GM23338 (cell line): ENCODE results near the gene USP43. TPM values are rescaled to one million over a fixed set of nuclear protein-coding genes. Genes with fewer than 3 reads are reported as not detected.

Experiments
- ATAC-seq: fragments of 200-7000 bp; cut with Tn5 transposase; 3 replicates; pipeline ENCODE4 v1.9.1; 2020
- DNase-seq: peaks from one replicate; pipeline ENCODE4 v3.0.0-alpha.2; 2015; ENCODE audit warnings: low spot score
- H2AFZ ChIP-seq: fragments of 200-600 bp; sonication (generic); 2 replicates; pipeline ENCODE4 v1.8.0; 2016; ENCODE audit warnings: antibody characterized with exemption, mild to moderate bottlenecking, moderate library complexity
- H3F3A ChIP-seq: fragments of 200-600 bp; sonication (generic); replicated peaks from 2 replicates; pipeline ENCODE4 v1.8.0; 2017; ENCODE audit warnings: antibody characterized with exemption, mixed run types, low read depth
- H3K27ac ChIP-seq: fragments of 200-600 bp; sonication (generic); 2 replicates; pipeline ENCODE4 v1.6.1; 2016; ENCODE audit warnings: low read depth
- H3K27me3 ChIP-seq: fragments of 200-600 bp; sonication (generic); 2 replicates; pipeline ENCODE4 v1.8.0; 2016; ENCODE audit warnings: mild to moderate bottlenecking, mixed run types, moderate library complexity; ENCODE audit not compliant: insufficient read depth
- H3K36me3 ChIP-seq: fragments of 200-600 bp; sonication (generic); 2 replicates; pipeline ENCODE4 v1.8.0; 2016; ENCODE audit warnings: mild to moderate bottlenecking; ENCODE audit not compliant: insufficient read depth
- H3K4me1 ChIP-seq: fragments of 200-600 bp; sonication (generic); 2 replicates; pipeline ENCODE4 v1.8.0; 2016; ENCODE audit warnings: mild to moderate bottlenecking, moderate library complexity; ENCODE audit not compliant: insufficient read depth
- H3K4me2 ChIP-seq: fragments of 200-600 bp; sonication (generic); 2 replicates; pipeline ENCODE4 v1.7.1; 2017; ENCODE audit warnings: mixed run types
- H3K4me3 ChIP-seq: fragments of 200-600 bp; sonication (generic); 2 replicates; pipeline ENCODE4 v1.6.1; 2016; ENCODE audit warnings: mixed run types
- H3K79me2 ChIP-seq: fragments of 200-600 bp; sonication (generic); replicated peaks from 2 replicates; pipeline ENCODE4 v1.8.0; 2017; ENCODE audit warnings: mild to moderate bottlenecking; ENCODE audit not compliant: insufficient read depth
- H3K9me2 ChIP-seq: fragments of 200-600 bp; sonication (generic); 2 replicates; pipeline ENCODE4 v1.8.0; 2017; ENCODE audit not compliant: insufficient read depth
- H4K20me1 ChIP-seq: fragments of 200-600 bp; sonication (generic); replicated peaks from 2 replicates; pipeline ENCODE4 v1.8.0; 2017; ENCODE audit warnings: mild to moderate bottlenecking; ENCODE audit not compliant: insufficient read depth
- H3K27ac Mint-ChIP-seq: 2 replicates; pipeline ENCODE4 v1.8.0; 2020; ENCODE audit warnings: inconsistent platforms, mild to moderate bottlenecking, moderate library complexity, mixed read lengths
- H3K27me3 Mint-ChIP-seq: 3 replicates; pipeline ENCODE4 v1.8.0; 2022; ENCODE audit warnings: low read depth, mild to moderate bottlenecking, moderate library complexity, mixed read lengths, inconsistent platforms; ENCODE audit not compliant: insufficient read depth, poor library complexity
- H3K36me3 Mint-ChIP-seq: 3 replicates; pipeline ENCODE4 v1.8.0; 2021; ENCODE audit warnings: low read depth, mild to moderate bottlenecking, inconsistent platforms, moderate library complexity, mixed read lengths
- H3K4me1 Mint-ChIP-seq: 3 replicates; pipeline ENCODE4 v1.8.0; 2020; ENCODE audit warnings: mild to moderate bottlenecking, inconsistent platforms, mixed read lengths
- H3K4me3 Mint-ChIP-seq: 3 replicates; pipeline ENCODE4 v1.8.0; 2021; ENCODE audit warnings: moderate library complexity, mild to moderate bottlenecking, inconsistent platforms, mixed read lengths
- H3K9me3 Mint-ChIP-seq: 3 replicates; pipeline ENCODE4 v1.8.0; 2020; ENCODE audit warnings: moderate library complexity, mild to moderate bottlenecking, inconsistent platforms, mixed read lengths
- CREB1 ChIP-seq: fragments of 250-450 bp; sonication (Bioruptor Pico); IDR thresholded peaks from 2 replicates; pipeline ENCODE4 v1.5.0; 2020; ENCODE audit warnings: low read depth, mild to moderate bottlenecking, moderate library complexity
- EZH2 ChIP-seq: fragments of 200-600 bp; sonication (generic); IDR thresholded peaks from one replicate; pipeline ENCODE4 v1.8.0; 2017; ENCODE audit warnings: antibody characterized with exemption, mild to moderate bottlenecking, low read depth; ENCODE audit not compliant: unreplicated experiment
- EZH2phosphoT487 ChIP-seq: fragments of 200-600 bp; sonication (generic); IDR thresholded peaks from one replicate; pipeline ENCODE4 v1.8.1; 2018; ENCODE audit warnings: antibody characterized with exemption; ENCODE audit not compliant: unreplicated experiment
- JUNB ChIP-seq: IDR thresholded peaks from one replicate; pipeline ENCODE4 v1.6.1; 2016; ENCODE audit warnings: antibody characterized with exemption; ENCODE audit not compliant: unreplicated experiment
- STAT1 ChIP-seq: IDR thresholded peaks from one replicate; pipeline ENCODE4 v1.6.1; 2016; ENCODE audit warnings: antibody characterized with exemption; ENCODE audit not compliant: unreplicated experiment
- ZNF114 ChIP-seq: fragments of 250-450 bp; sonication (Bioruptor Pico); IDR thresholded peaks from 2 replicates; pipeline ENCODE4 v1.5.0; 2020; ENCODE audit warnings: mild to moderate bottlenecking, moderate library complexity
- ZNF331 ChIP-seq: fragments of 250-450 bp; sonication (Bioruptor Pico); IDR thresholded peaks from 2 replicates; pipeline ENCODE4 v1.5.0; 2020; ENCODE audit warnings: low read depth, mild to moderate bottlenecking, moderate library complexity
- ZNF462 ChIP-seq: fragments of 250-450 bp; sonication (Bioruptor Pico); IDR thresholded peaks from 2 replicates; pipeline ENCODE4 v1.5.0; 2020; ENCODE audit warnings: mild to moderate bottlenecking, moderate library complexity
- polyA plus RNA-seq: library from polyadenylated mRNA; unstranded; fragments of >200 nt; fragmentation: Nextera tagmentation; extraction: Ambion mirVana; gene quantifications from 2 replicates; pipeline ENCODE4 v1.2.1, GENCODE V29; 2016
- total RNA-seq: library from RNA; depleted of rRNA; stranded (reverse); fragments of >200 nt; shearing (Covaris generic); gene quantifications from 2 replicates; pipeline ENCODE4 v1.2.3, GENCODE V29; 2014
- TF ChIP-seq, protein P1 (sequence below): IDR thresholded peaks from one replicate; pipeline ENCODE4 v1.6.1; 2018; ENCODE audit warnings: antibody characterized with exemption; ENCODE audit not compliant: unreplicated experiment

Gene USP43
- total and polyA plus RNA-seq, 2 experiments from 2014 or later: 5.7 to 12.5 TPM

DNA sequence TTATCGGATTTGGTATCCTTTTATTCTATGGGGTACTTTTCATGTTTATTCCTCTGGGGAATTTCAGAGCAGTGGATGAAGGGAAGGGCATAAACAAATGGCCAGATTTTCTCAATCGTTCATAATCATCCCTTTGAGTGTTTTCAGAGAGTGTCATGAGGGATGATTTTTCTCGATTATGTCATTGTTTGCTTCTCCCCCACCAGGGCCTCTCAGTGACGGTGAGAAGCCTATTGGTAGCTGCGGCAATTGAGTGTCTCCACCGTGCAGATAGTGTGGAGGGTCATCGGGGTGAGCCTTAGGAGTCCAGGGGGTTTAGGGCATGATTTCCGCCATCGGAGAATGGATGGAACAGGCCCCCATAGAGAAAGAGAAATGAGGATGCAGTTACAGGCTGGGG lies 57.2 kb downstream of the USP43 start:
- TF ChIP-seq ZNF114 (CRISPR knock-in tag) (no peak), ZNF462 (CRISPR knock-in tag) (no peak), STAT1 (no peak), JUNB (no peak), CREB1 (no peak), EZH2phosphoT487 (no peak), ZNF331 (no peak), EZH2 (no peak)
- TF ChIP-seq, protein P1, sequence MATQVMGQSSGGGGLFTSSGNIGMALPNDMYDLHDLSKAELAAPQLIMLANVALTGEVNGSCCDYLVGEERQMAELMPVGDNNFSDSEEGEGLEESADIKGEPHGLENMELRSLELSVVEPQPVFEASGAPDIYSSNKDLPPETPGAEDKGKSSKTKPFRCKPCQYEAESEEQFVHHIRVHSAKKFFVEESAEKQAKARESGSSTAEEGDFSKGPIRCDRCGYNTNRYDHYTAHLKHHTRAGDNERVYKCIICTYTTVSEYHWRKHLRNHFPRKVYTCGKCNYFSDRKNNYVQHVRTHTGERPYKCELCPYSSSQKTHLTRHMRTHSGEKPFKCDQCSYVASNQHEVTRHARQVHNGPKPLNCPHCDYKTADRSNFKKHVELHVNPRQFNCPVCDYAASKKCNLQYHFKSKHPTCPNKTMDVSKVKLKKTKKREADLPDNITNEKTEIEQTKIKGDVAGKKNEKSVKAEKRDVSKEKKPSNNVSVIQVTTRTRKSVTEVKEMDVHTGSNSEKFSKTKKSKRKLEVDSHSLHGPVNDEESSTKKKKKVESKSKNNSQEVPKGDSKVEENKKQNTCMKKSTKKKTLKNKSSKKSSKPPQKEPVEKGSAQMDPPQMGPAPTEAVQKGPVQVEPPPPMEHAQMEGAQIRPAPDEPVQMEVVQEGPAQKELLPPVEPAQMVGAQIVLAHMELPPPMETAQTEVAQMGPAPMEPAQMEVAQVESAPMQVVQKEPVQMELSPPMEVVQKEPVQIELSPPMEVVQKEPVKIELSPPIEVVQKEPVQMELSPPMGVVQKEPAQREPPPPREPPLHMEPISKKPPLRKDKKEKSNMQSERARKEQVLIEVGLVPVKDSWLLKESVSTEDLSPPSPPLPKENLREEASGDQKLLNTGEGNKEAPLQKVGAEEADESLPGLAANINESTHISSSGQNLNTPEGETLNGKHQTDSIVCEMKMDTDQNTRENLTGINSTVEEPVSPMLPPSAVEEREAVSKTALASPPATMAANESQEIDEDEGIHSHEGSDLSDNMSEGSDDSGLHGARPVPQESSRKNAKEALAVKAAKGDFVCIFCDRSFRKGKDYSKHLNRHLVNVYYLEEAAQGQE: no peak
- Histone ChIP-seq H3K4me2 (no peak overlapping the region), H3F3A (no peaks in the 10 kb centered on the region), H3K27me3 (no peaks in the 10 kb centered on the region), H3K9me2 (no peaks in the 10 kb centered on the region), H3K27ac (no peak overlapping the region), H3K4me3 (no peak overlapping the region), H3K4me1 (no peaks in the 10 kb centered on the region), H3K79me2 (no peaks in the 10 kb centered on the region), H4K20me1 (no peaks in the 10 kb centered on the region), H3K36me3 (no peaks in the 10 kb centered on the region), H2AFZ (no peak overlapping the region)
- H3K4me1 Mint-ChIP-seq: no peaks in the 10 kb centered on the region
- H3K36me3 Mint-ChIP-seq: peaks cover 12% of the 10 kb centered on the region
- ATAC-seq (no peak), DNase-seq (no peak)
- no peak overlapping the region for H3K27ac Mint-ChIP-seq
- no peak overlapping the region for H3K4me3 Mint-ChIP-seq
- no peaks in the 10 kb centered on the region for H3K9me3 Mint-ChIP-seq
- peaks cover 9% of the 10 kb centered on the region for H3K27me3 Mint-ChIP-seq
